SK-N-MC (cell line): ENCODE data around the gene TPD52L1.

Experiments used
- EZH2 ChIP-seq: fragments of 200-600 bp; sonication (generic); IDR thresholded peaks from one replicate; pipeline ENCODE4 v1.6.1; 2017; ENCODE audit warnings: antibody characterized with exemption
- POLR2AphosphoS5 ChIP-seq: IDR thresholded peaks from 2 replicates; pipeline ENCODE4 v1.6.1; 2012; ENCODE audit warnings: mild to moderate bottlenecking, low read depth, low read length, borderline replicate concordance

GRCh38 chr6:125231574-125232343 lies 78.2 kb downstream of the TPD52L1 start:
- no peak for TF ChIP-seq POLR2AphosphoS5
- TF ChIP-seq EZH2: no peak
